HepG2 (cell line): ENCODE results near the gene TTC31. TPM values are rescaled to one million over a fixed set of nuclear protein-coding genes. Genes with fewer than 3 reads are reported as not detected.

Experiments
- CHCHD3 ChIP-seq: sonication (generic); formaldehyde crosslinking; IDR thresholded peaks from 2 replicates; pipeline ENCODE4 v1.8.0; 2022; ENCODE audit warnings: mild to moderate bottlenecking, missing genetic modification reagents, moderate library complexity
- ETS1 ChIP-seq: sonication (generic); formaldehyde crosslinking; IDR thresholded peaks from 2 replicates; pipeline ENCODE4 v1.4.0; 2020; ENCODE audit warnings: missing genetic modification reagents
- KLF12 ChIP-seq: sonication (generic); formaldehyde crosslinking; IDR thresholded peaks from 2 replicates; pipeline ENCODE4 v1.4.0; 2020; ENCODE audit warnings: missing genetic modification reagents, borderline replicate concordance
- MEIS1 ChIP-seq: sonication (generic); formaldehyde crosslinking; IDR thresholded peaks from 2 replicates; pipeline ENCODE4 v1.9.0; 2021; ENCODE audit warnings: mild to moderate bottlenecking, missing genetic modification reagents, moderate library complexity, borderline replicate concordance
- MTF2 ChIP-seq: sonication (generic); formaldehyde crosslinking; IDR thresholded peaks from 2 replicates; pipeline ENCODE4 v1.5.0; 2020; ENCODE audit warnings: missing genetic modification reagents, borderline replicate concordance
- PITX1 ChIP-seq: sonication (generic); formaldehyde crosslinking; IDR thresholded peaks from 2 replicates; pipeline ENCODE4 v1.5.1; 2020; ENCODE audit warnings: mild to moderate bottlenecking, missing genetic modification reagents
- RFXANK ChIP-seq: IDR thresholded peaks from 2 replicates; pipeline ENCODE4 v1.6.1; 2016
- SP140L ChIP-seq: sonication (generic); formaldehyde crosslinking; IDR thresholded peaks from 2 replicates; pipeline ENCODE4 v1.4.0; 2020; ENCODE audit warnings: missing genetic modification reagents, borderline replicate concordance
- SP2 ChIP-seq: sonication (generic); formaldehyde crosslinking; IDR thresholded peaks from 2 replicates; pipeline ENCODE4 v1.5.1; 2020; ENCODE audit warnings: mild to moderate bottlenecking, missing genetic modification reagents
- SSRP1 ChIP-seq: IDR thresholded peaks from 2 replicates; pipeline ENCODE4 v1.6.1; 2016; ENCODE audit warnings: control low read depth
- STAT5B ChIP-seq: sonication (generic); formaldehyde crosslinking; IDR thresholded peaks from 2 replicates; pipeline ENCODE4 v1.4.0; 2020; ENCODE audit warnings: missing genetic modification reagents
- TFDP2 ChIP-seq: sonication (generic); formaldehyde crosslinking; IDR thresholded peaks from 2 replicates; pipeline ENCODE4 v1.4.0; 2020; ENCODE audit warnings: missing genetic modification reagents
- TRIM24 ChIP-seq: sonication (generic); formaldehyde crosslinking; IDR thresholded peaks from 2 replicates; pipeline ENCODE4 v1.8.0; 2022; ENCODE audit warnings: mild to moderate bottlenecking, missing genetic modification reagents
- ZMAT3 ChIP-seq: sonication (generic); formaldehyde crosslinking; conservative IDR thresholded peaks from 2 replicates; pipeline ENCODE4 v1.7.0; 2021; ENCODE audit warnings: missing genetic modification reagents
- ZNF12 ChIP-seq: sonication (generic); formaldehyde crosslinking; IDR thresholded peaks from 2 replicates; pipeline ENCODE4 v1.5.0; 2020; ENCODE audit warnings: missing genetic modification reagents
- ZNF24 ChIP-seq: fragments of 450-650 bp; IDR thresholded peaks from 2 replicates; pipeline ENCODE4 v1.6.1; 2017; ENCODE audit warnings: antibody characterized with exemption, mild to moderate bottlenecking
- ZNF510 ChIP-seq: sonication (generic); formaldehyde crosslinking; IDR thresholded peaks from 2 replicates; pipeline ENCODE4 v1.4.0; 2020; ENCODE audit warnings: low read depth, mild to moderate bottlenecking, missing genetic modification reagents
- ZNF543 ChIP-seq: sonication (generic); formaldehyde crosslinking; IDR thresholded peaks from 2 replicates; pipeline ENCODE4 v1.4.0; 2020; ENCODE audit warnings: mild to moderate bottlenecking, missing genetic modification reagents
- ZNF574 ChIP-seq: sonication (generic); formaldehyde crosslinking; IDR thresholded peaks from 2 replicates; pipeline ENCODE4 v1.4.0; 2020; ENCODE audit warnings: missing genetic modification reagents
- ZNF703 ChIP-seq: sonication (generic); formaldehyde crosslinking; IDR thresholded peaks from 2 replicates; pipeline ENCODE4 v1.5.1; 2020; ENCODE audit warnings: missing genetic modification reagents, mild to moderate bottlenecking, moderate library complexity, borderline replicate concordance
- ZNF724P ChIP-seq: sonication (generic); formaldehyde crosslinking; IDR thresholded peaks from 2 replicates; pipeline ENCODE4 v1.8.0; 2022; ENCODE audit warnings: missing genetic modification reagents, borderline replicate concordance
- ZSCAN31 ChIP-seq: sonication (generic); formaldehyde crosslinking; IDR thresholded peaks from 2 replicates; pipeline ENCODE4 v1.5.0; 2020; ENCODE audit warnings: low read depth, mild to moderate bottlenecking, missing genetic modification reagents
- polyA plus RNA-seq, 8 experiments: library from polyadenylated mRNA; depleted of rRNA in 3 of 8; stranded (reverse) in 7 of 8; unstranded in 1 of 8; fragments of >200 nt; fragmentation: Illumina TruSeq in 4 of 8; extraction: Trizol in 4 of 8; gene quantifications; 2 replicates each; pipeline versions ENCODE4 v1.2.1 to v1.2.3, GENCODE V29; 2011 to 2016; ENCODE audit warnings: low read depth in 4 of 8, missing spikeins in 1 of 8, mixed read lengths in 1 of 8; ENCODE audit not compliant: insufficient read depth in 1 of 8
- total RNA-seq, 5 experiments: library from RNA; depleted of rRNA; stranded (reverse); fragments of >200 nt; fragmentation: Illumina TruSeq; extraction: Trizol; gene quantifications; 2 replicates each; pipeline ENCODE4 v1.2.3, GENCODE V29; 2016; ENCODE audit warnings: low read depth in 1 of 5
- TF ChIP-seq, protein P1 (sequence below): IDR thresholded peaks from 2 replicates; pipeline ENCODE4 v1.6.1; 2016
- TF ChIP-seq, protein P2 (sequence below): IDR thresholded peaks from 2 replicates; pipeline ENCODE4 v1.6.1; 2016; ENCODE audit warnings: missing genetic modification reagents, missing compliant biosample characterization

TTC31 gene
- total and polyA plus RNA-seq, 2 of the 13 experiments (the other 11 are each of a cell fraction or from before 2014, with no cell fraction given): 28.3 to 39.5 TPM

DNA sequence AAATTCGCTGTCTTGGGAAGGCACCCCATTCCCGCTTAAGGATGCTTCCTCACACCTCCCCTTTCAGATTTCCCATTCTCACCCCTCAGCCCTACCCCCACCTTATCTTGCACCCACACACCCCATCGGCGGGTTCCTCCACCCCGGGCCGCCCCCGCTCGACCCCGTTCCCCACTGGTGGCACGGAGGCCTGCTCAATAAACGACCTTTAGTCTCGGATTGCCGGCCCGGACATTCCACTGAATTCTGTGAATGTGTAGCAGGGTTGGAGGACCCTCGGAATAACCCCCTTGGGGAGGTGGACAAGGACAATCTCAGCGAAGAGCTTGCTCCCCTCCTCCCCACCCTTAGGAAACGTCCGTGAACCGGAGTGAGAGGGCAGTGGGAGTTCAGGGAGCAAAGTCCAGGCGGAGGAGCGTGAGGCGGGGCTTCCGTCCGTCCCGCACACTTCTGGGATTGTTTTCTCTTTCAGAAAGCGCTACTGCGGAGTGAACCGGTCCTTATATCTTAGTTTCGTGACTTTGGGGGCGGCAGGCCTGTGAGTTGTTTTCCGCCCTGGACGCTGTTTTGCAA is 19.4 kb downstream of the TTC31 start (continued):
- TF ChIP-seq ZNF24 (0 out of 2 replicates have a peak, but pooled peaks have one; percentile 9), ZNF543 (CRISPR knock-in tag) (peak; percentile 44), ZMAT3 (CRISPR knock-in tag) (0 out of 2 replicates have a peak, but pooled peaks have one; percentile 63), MEIS1 (CRISPR knock-in tag) (no peak), TRIM24 (CRISPR knock-in tag) (no peak; the same call in 1 of the 2 replicates), ZNF12 (CRISPR knock-in tag) (no peak), ZNF510 (CRISPR knock-in tag) (no peak), ETS1 (no peak; the same call in 1 of the 2 replicates), KLF12 (CRISPR knock-in tag) (0 out of 2 replicates have a peak, but pooled peaks have one; percentile 36), PITX1 (peak; percentile 62; the same call in 1 of the 2 replicates), CHCHD3 (no peak), ZNF703 (no peak; the same call in 1 of the 2 replicates), SSRP1 (CRISPR knock-in tag) (0 out of 2 replicates have a peak, but pooled peaks have one; percentile 6), SP2 (CRISPR knock-in tag) (no peak), TFDP2 (CRISPR knock-in tag) (no peak), SP140L (0 out of 2 replicates have a peak, but pooled peaks have one; percentile 15), STAT5B (no peak; the same call in 1 of the 2 replicates), ZNF574 (CRISPR knock-in tag) (no peak), MTF2 (CRISPR knock-in tag) (no peak), ZNF724P (CRISPR knock-in tag) (no peak), ZSCAN31 (no peak), RFXANK (peak; percentile 20; the same call in 1 of the 2 replicates)
- TF ChIP-seq, protein P1, sequence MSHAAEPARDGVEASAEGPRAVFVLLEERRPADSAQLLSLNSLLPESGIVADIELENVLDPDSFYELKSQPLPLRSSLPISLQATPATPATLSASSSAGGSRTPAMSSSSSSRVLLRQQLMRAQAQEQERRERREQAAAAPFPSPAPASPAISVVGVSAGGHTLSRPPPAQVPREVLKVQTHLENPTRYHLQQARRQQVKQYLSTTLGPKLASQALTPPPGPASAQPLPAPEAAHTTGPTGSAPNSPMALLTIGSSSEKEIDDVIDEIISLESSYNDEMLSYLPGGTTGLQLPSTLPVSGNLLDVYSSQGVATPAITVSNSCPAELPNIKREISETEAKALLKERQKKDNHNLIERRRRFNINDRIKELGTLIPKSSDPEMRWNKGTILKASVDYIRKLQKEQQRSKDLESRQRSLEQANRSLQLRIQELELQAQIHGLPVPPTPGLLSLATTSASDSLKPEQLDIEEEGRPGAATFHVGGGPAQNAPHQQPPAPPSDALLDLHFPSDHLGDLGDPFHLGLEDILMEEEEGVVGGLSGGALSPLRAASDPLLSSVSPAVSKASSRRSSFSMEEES (CRISPR knock-in tag): peak; percentile 64; the same call in 1 of the 2 replicates
- TF ChIP-seq, protein P2, sequence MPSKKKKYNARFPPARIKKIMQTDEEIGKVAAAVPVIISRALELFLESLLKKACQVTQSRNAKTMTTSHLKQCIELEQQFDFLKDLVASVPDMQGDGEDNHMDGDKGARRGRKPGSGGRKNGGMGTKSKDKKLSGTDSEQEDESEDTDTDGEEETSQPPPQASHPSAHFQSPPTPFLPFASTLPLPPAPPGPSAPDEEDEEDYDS (CRISPR knock-in tag): peak; percentile 84
